GM13976 (cell line): ENCODE data around the gene SRSF3.
"Not testable (repeated sequence)": the region's sequence is repeated elsewhere in the genome, so short reads cannot be mapped to it uniquely, and the experiment has no call there.

Experiments used
- DNase-seq: peaks from one replicate; pipeline ENCODE4 v3.0.0; 2012; ENCODE audit warnings: low spot score
- in situ Hi-C: fragments of 300-500 bp; cut with MboI; formaldehyde crosslinking; loops from one replicate; pipeline ENCODE4 v1.12.0; 2022; ENCODE audit warnings: low sequenced_read_pairs, mixed read lengths, inconsistent platforms; ENCODE audit not compliant: unreplicated experiment
- TF ChIP-seq, protein P1 (sequence below): IDR thresholded peaks from 2 replicates; pipeline ENCODE4 v1.5.1; 2012; ENCODE audit warnings: borderline replicate concordance, mild to moderate bottlenecking; ENCODE audit not compliant: insufficient read depth; ENCODE audit errors: extremely low read depth, missing control alignments, control extremely low read depth

The SRSF3 gene

GRCh38 chr6:36604090-36605060, 10.2 kb downstream of the SRSF3 start:
- in situ Hi-C loops, result no loop called here
- TF ChIP-seq, protein P1, sequence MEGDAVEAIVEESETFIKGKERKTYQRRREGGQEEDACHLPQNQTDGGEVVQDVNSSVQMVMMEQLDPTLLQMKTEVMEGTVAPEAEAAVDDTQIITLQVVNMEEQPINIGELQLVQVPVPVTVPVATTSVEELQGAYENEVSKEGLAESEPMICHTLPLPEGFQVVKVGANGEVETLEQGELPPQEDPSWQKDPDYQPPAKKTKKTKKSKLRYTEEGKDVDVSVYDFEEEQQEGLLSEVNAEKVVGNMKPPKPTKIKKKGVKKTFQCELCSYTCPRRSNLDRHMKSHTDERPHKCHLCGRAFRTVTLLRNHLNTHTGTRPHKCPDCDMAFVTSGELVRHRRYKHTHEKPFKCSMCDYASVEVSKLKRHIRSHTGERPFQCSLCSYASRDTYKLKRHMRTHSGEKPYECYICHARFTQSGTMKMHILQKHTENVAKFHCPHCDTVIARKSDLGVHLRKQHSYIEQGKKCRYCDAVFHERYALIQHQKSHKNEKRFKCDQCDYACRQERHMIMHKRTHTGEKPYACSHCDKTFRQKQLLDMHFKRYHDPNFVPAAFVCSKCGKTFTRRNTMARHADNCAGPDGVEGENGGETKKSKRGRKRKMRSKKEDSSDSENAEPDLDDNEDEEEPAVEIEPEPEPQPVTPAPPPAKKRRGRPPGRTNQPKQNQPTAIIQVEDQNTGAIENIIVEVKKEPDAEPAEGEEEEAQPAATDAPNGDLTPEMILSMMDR, result no peak
- DNase-seq, result no peak

GRCh38 chr6:36605143-36605542, 11.0 kb downstream of the SRSF3 start:
- TF ChIP-seq, protein P1, result no peak
- DNase-seq, result no peak
- in situ Hi-C loops, result no loop called here

- no peak for DNase-seq
- TF ChIP-seq, protein P1, result no peak
- in situ Hi-C loops, result no loop called here
Measured at GRCh38 chr6:36605560-36606391, 11.6 kb downstream of the SRSF3 start.

DNA sequence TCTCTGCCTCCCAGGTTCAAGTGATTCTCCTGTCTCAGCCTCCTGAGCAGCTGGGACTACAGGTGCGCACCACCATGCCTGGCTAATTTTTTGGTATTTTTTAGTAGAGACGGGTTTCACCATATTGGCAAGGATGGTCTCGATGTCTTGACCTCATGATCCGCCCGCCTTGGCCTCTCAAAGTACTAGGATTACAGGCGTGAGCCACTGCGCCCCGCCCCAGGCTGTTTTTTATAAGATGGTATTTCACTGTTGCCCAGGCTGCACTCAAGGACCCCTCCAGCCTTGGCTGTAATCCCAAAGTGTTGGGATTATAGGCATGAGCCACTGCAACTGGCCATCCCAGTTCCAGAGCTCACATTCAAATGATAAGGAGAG, 13.1 kb downstream of the SRSF3 start:
- DNase-seq, in situ Hi-C loops: not testable (repeated sequence)

GRCh38 chr6:36607683-36608386, 13.7 kb downstream of the SRSF3 start:
- TF ChIP-seq, protein P1, result no peak
- in situ Hi-C loops, result no loop called here
- DNase-seq, result no peak

GRCh38 chr6:36608788-36609563, 14.8 kb downstream of the SRSF3 start:
- in situ Hi-C loops, result no loop called here
- DNase-seq, result no peak
- TF ChIP-seq, protein P1, result no peak
